IPS-20b (cell line): ENCODE measurements around the gene PRKD1.

Experiments used
- H3K27ac ChIP-seq: one replicate; pipeline ENCODE4 v1.5.1; 2013; ENCODE audit warnings: low read length
- H3K27me3 ChIP-seq: 2 replicates; pipeline ENCODE4 v1.6.1; 2013; ENCODE audit warnings: mild to moderate bottlenecking, low read length, inconsistent platforms; ENCODE audit not compliant: insufficient read depth
- H3K36me3 ChIP-seq: 2 replicates; pipeline ENCODE4 v1.6.1; 2013; ENCODE audit warnings: low read depth, mild to moderate bottlenecking, inconsistent platforms, low read length, moderate library complexity; ENCODE audit not compliant: insufficient read depth
- H3K4me1 ChIP-seq: 2 replicates; pipeline ENCODE4 v1.6.1; 2013; ENCODE audit warnings: mild to moderate bottlenecking, control low read depth, inconsistent platforms, low read length, moderate library complexity; ENCODE audit not compliant: insufficient read depth
- H3K4me3 ChIP-seq: 2 replicates; pipeline ENCODE4 v1.5.1; 2013; ENCODE audit warnings: mild to moderate bottlenecking, low read length, inconsistent platforms
- H3K9ac ChIP-seq: 2 replicates; pipeline ENCODE4 v1.6.1; 2013; ENCODE audit warnings: low read depth, mild to moderate bottlenecking, inconsistent platforms, low read length, moderate library complexity
- H3K9me3 ChIP-seq: 2 replicates; pipeline ENCODE4 v1.6.1; 2013; ENCODE audit warnings: mild to moderate bottlenecking, low read depth, low read length, inconsistent platforms; ENCODE audit not compliant: insufficient read depth

Gene PRKD1

DNA sequence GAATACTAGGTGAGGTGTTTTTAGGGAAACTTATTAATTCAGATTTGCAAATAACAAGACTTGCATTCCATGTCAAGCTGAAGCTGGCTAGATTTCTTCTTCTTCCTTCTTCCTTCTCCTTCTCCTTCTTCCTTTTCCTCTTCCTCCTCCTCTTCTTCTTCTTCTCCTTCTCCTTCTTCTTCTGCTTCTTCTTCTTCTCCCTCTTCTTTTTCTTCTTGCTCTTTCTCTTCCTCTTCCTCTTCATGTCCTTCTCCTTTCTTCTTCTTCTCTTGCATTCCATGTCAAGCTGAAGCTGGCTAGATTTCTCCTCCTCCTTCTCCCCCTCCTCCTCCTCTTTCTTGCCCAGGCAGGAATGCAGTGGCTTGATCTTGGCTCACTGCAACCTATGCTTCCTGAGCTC lies 297.8 kb downstream of the PRKD1 start:
- no peaks in the 10 kb centered on the region for H3K9me3 ChIP-seq
- no peak overlapping the region for H3K9ac ChIP-seq
- no peaks in the 10 kb centered on the region for H3K27me3 ChIP-seq
- no peaks in the 10 kb centered on the region for H3K36me3 ChIP-seq
- no peak overlapping the region for H3K4me3 ChIP-seq
- H3K4me1 ChIP-seq = no peaks in the 10 kb centered on the region
- no peak overlapping the region for H3K27ac ChIP-seq

DNA sequence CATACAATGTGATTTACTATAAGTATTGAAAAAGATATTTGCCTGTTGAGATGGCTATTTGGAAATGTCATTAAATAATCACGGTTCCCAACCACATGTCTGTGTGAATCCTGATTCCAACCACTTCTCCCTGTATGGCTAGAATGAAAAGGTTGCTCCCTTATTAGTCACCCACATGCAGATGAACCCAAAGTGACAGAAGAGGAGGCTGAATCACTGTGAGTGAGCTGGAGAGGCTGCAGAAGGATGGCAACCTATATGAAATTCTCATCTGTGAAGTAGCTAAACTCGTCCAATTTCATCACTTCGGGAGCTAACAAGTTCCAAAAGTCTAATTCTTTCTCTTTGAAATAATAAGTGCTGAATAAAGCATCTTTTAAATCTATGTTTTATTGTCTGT lies 300.5 kb downstream of the PRKD1 start:
- H3K9ac ChIP-seq = no peak overlapping the region
- H3K27me3 ChIP-seq = no peaks in the 10 kb centered on the region
- H3K9me3 ChIP-seq = no peaks in the 10 kb centered on the region
- H3K27ac ChIP-seq = no peak overlapping the region
- H3K4me1 ChIP-seq = no peaks in the 10 kb centered on the region
- no peaks in the 10 kb centered on the region for H3K36me3 ChIP-seq
- H3K4me3 ChIP-seq = no peak overlapping the region

DNA sequence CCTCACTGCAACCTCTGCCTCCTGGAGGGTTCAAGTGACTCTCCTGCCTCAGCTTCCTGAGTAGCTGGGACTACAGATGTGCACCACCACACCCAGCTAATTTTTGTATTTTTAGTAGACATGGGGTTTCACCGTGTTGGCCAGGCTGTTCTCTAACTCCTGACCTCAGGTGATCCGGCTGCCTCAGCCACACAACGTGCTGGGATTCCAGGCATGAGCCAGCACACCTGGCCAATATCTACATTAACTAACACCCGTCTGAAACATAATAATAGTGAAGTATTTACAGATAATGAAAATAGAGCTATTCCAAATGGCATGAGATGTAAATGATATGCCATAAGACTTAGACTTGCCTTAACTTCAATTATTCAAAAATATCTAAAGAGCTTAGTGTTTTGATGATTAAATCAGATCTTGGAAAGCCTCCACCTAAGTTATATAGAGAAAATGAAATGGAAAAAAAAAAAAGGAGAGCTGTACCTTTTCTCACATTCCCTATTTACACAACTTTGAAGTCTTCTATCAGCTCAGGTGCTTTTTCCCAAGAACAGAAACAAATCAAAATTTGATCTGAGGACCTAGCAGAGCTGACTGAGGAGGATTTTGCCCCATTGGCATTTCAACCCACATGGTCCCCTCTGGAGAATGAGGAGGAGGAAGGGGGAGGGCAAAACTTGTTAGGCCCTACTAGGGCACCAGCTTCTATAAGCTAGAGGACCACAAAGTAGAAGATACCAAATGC lies 309.2 kb downstream of the PRKD1 start:
- Histone ChIP-seq H3K27ac (no peak overlapping the region), H3K4me3 (no peak overlapping the region), H3K9ac (no peak overlapping the region), H3K9me3 (no peaks in the 10 kb centered on the region), H3K36me3 (no peaks in the 10 kb centered on the region), H3K4me1 (peaks cover 4% of the 10 kb centered on the region; the same call in 1 of the 2 replicates), H3K27me3 (no peaks in the 10 kb centered on the region)

GRCh38 chr14:29616922-29617321 lies 310.7 kb downstream of the PRKD1 start:
- Histone ChIP-seq H3K4me3 (no peak overlapping the region), H3K27me3 (no peaks in the 10 kb centered on the region), H3K9me3 (no peaks in the 10 kb centered on the region), H3K9ac (no peak overlapping the region), H3K36me3 (no peaks in the 10 kb centered on the region), H3K27ac (no peak overlapping the region), H3K4me1 (peaks cover 4% of the 10 kb centered on the region; the same call in 1 of the 2 replicates)

DNA sequence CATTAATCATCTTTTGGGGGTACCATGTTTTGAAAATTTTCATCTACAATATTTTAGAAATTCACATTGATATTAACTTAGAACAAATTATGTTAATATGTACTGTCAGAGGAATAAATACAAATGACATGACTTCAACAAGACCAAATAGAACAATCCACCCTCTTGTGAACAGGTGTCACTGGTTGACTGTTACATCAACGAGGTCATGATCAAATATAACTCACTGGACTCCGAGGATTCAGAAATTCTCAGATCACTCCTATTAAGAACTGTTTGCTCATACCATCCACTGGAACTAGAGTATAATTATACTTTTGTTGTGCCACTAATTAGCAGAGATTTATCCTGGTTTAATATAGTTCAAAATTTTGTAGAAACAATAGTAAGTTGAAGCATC lies 318.8 kb downstream of the PRKD1 start:
- Histone ChIP-seq H3K36me3 (no peaks in the 10 kb centered on the region), H3K27me3 (no peaks in the 10 kb centered on the region), H3K9ac (no peak overlapping the region), H3K9me3 (no peaks in the 10 kb centered on the region), H3K4me1 (peaks cover 9% of the 10 kb centered on the region; the same call in 1 of the 2 replicates), H3K4me3 (no peak overlapping the region), H3K27ac (no peak overlapping the region)

DNA sequence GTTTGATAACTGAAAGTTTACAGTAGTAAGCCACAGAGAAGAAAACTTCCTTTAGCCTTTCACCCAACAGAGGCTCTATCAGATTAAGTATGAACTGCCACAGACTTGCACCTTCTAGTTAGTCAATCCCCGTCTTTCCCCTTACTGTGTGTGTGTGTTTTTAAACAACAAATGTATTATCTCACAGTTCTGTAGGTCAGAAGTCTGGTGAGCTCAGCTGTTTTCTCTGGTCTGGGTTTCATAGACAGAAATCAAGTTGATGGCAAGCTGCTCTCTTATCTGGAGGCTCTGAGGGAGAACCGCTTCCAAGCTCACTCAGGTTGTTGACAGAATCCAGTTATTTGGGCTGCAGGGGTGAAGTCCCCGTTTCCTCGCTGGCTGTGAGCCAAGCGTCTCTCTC lies 320.5 kb downstream of the PRKD1 start:
- Histone ChIP-seq H3K9ac (no peak overlapping the region), H3K4me3 (no peak overlapping the region), H3K36me3 (no peaks in the 10 kb centered on the region), H3K27ac (no peak overlapping the region), H3K27me3 (no peaks in the 10 kb centered on the region), H3K4me1 (peaks cover 8% of the 10 kb centered on the region; the same call in 1 of the 2 replicates), H3K9me3 (no peaks in the 10 kb centered on the region)

DNA sequence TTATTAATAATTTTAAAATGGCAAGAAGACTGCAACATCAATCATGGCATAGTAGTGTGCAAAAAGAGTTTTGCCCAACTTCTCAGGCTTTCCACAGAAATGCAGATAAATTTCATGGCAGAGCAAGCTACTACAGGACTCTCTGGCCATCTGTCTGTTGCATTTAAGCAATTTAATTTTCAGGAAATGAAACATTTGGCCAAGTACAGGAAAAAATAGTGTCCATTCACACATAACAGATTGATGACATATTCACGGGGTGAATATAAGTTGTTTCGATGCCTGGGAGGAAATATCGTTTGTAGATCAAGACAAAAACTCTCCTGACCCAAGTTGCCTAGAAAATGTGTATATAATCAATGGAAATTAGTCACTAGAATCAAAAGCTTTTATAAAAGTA lies 324.0 kb downstream of the PRKD1 start:
- H3K9me3 ChIP-seq = no peaks in the 10 kb centered on the region
- H3K36me3 ChIP-seq = no peaks in the 10 kb centered on the region
- no peaks in the 10 kb centered on the region for H3K27me3 ChIP-seq
- H3K27ac ChIP-seq = no peak overlapping the region
- H3K9ac ChIP-seq = no peak overlapping the region
- H3K4me1 ChIP-seq = peaks cover 8% of the 10 kb centered on the region; the same call in 1 of the 2 replicates
- no peak overlapping the region for H3K4me3 ChIP-seq

DNA sequence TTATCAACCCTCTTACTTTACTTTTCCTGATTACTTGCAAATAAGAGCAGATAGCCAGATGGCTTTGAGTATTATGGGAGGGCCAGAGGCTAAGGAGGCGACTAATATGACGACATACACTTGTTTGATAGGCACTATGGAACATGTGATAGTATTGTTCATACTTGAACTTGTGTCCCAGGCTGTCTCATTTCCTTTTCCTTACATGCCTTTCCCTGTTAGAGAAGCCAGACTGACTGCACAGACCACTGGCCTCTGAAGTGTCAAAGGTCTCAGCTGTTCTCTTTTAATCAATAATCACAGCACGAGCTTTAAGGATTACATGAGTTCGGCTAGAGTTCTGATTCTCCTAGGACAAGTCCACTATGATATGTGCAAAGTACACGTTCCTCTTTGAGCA lies 326.0 kb downstream of the PRKD1 start:
- Histone ChIP-seq H3K4me1 (peaks cover 5% of the 10 kb centered on the region; the same call in 1 of the 2 replicates), H3K4me3 (no peak overlapping the region), H3K27ac (no peak overlapping the region), H3K9me3 (no peaks in the 10 kb centered on the region), H3K36me3 (no peaks in the 10 kb centered on the region), H3K27me3 (no peaks in the 10 kb centered on the region), H3K9ac (no peak overlapping the region)

DNA sequence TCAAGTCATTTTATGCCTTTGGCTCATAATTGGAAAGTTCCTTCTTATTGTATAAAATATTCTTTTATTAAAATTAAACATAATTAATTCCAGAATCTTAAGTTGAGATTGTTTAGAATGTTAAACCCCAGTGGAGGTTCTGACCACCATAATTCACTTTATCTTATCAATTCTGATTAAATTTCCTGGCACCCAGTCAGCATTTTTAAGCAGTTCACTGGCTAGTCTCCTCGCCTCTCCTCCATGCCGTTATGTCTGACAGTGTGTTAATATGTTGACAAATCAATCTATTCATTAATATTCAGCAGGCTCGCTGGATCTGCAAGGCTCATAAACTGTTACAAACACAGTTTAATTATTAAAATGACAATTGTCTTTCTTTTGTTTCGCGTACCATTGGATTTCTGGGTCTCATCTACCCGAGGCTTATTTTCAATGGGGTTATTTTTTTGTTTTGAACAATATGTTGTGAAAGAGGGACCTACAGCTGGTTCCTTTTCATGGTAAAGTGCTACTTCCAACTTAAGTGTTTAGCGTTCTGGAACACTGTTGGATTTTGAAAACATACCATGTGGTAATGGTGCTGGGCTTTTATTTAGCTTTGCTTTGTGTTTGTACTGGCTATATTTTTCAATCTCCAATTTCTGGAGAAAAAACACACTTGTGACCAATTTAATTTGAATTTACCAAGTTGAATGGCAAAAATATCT lies 339.7 kb downstream of the PRKD1 start:
- Histone ChIP-seq H3K36me3 (no peaks in the 10 kb centered on the region), H3K9ac (no peak overlapping the region), H3K27me3 (no peaks in the 10 kb centered on the region), H3K27ac (no peak overlapping the region), H3K4me3 (no peak overlapping the region), H3K9me3 (no peaks in the 10 kb centered on the region), H3K4me1 (no peaks in the 10 kb centered on the region; the same call in 1 of the 2 replicates)

GRCh38 chr14:29587046-29587445 lies 340.6 kb downstream of the PRKD1 start:
- Histone ChIP-seq H3K4me1 (no peaks in the 10 kb centered on the region; the same call in 1 of the 2 replicates), H3K36me3 (no peaks in the 10 kb centered on the region), H3K27ac (no peak overlapping the region), H3K9ac (no peak overlapping the region), H3K9me3 (no peaks in the 10 kb centered on the region), H3K4me3 (no peak overlapping the region), H3K27me3 (no peaks in the 10 kb centered on the region)

- Histone ChIP-seq H3K27me3 (no peaks in the 10 kb centered on the region), H3K9me3 (no peaks in the 10 kb centered on the region), H3K4me3 (no peak overlapping the region), H3K4me1 (no peaks in the 10 kb centered on the region; the same call in 1 of the 2 replicates), H3K27ac (no peak overlapping the region), H3K9ac (no peak overlapping the region), H3K36me3 (no peaks in the 10 kb centered on the region)
These were observed 342.7 kb downstream of the PRKD1 start for GRCh38 chr14:29584992-29585391.

DNA sequence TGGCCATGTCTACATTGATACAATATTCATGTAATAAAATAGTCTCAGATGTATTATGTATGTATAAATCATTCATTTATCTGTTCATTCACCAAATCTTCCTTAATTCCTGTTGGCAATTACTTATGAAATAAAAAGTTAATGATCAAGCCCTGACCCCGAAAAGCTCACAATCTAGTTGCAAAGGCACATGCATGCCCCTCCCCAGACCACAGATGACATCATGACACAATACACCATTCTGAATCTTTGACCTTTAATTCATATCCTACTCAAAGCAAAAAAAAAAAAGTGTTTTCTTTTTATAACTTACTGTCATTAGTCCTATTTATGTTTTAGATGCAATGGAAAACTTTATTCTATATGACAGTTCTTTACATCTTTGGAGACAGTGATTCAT lies 346.9 kb downstream of the PRKD1 start:
- Histone ChIP-seq H3K36me3 (no peaks in the 10 kb centered on the region), H3K9ac (no peak overlapping the region), H3K27me3 (no peaks in the 10 kb centered on the region), H3K4me3 (no peak overlapping the region), H3K9me3 (no peaks in the 10 kb centered on the region), H3K27ac (no peak overlapping the region), H3K4me1 (no peaks in the 10 kb centered on the region; the same call in 1 of the 2 replicates)
